GM21423 (cell line): ENCODE results near the gene IPPK.
"Not testable (repeated sequence)": the region's sequence is repeated elsewhere in the genome, so short reads cannot be mapped to it uniquely, and the experiment has no call there.

ENCODE experiments used
- ATAC-seq: cut with Tn5 transposase; IDR thresholded peaks from one replicate; pipeline ENCODE4 v1.9.1; 2021; ENCODE audit warnings: mild to moderate bottlenecking, moderate library complexity; ENCODE audit not compliant: unreplicated experiment

IPPK gene

DNA sequence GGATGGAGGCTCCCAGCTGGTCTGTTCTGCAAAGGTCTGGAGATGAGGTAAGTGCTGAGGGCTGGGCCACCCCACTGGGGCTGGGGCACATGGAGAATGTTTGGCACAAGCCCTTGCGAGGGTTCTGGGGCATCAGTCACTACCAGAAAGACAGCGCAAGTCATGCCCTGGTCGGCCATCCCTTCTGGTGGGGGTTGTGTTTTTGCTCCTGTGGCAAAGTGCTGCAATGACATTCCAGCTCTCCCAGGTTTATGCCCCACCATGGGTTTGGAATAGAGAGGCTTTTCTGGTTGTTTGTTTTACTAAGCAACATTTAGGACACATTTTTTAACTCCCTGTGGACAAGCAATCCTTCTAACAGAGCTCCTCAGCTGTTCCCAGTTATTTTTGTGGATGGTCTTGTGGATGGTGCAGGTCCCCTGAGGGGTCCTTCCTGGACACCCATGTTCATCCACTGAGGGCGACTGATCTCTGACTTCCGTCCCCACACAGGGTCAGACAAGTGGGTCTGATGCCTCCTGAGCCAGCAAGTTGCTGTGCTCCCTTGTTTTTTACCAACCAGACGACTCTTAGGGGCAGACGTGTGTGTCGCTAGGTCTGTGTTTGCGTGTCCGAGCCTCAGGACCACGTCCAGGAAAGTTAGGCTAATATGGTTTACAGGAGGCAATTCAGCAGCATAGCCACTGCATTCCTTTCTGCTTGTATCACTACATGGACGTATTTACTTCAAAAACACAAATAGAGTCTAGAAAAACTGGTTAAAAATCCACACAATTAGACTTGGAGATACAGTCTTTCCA is 69.3 kb downstream of the IPPK start:
- ATAC-seq: no peak

DNA sequence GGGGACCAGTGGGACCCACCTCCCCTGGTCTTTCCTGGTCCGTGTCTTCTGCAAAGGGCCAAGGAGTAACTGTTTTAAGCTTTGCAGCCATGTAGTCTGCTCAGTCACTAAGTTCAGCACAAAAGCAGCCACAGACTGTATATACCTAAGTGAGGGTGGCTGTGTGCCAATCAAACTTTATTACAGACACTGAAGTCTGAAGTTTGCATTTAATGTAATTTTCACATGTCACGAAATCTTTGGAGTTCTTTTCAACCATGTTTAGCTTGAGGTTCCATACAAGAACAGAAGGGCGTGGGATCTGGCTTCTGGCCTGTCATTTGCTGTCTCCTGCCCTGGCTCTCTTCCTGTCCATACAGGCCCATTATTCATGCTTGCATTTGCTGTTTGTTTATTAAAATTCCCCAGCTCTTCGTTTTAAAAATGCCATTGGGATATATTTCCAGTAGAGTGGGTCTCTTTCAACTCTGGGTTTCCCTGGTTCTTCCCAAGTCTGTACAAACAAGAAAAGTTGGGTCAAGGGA is 69.9 kb downstream of the IPPK start:
- no peak for ATAC-seq

DNA sequence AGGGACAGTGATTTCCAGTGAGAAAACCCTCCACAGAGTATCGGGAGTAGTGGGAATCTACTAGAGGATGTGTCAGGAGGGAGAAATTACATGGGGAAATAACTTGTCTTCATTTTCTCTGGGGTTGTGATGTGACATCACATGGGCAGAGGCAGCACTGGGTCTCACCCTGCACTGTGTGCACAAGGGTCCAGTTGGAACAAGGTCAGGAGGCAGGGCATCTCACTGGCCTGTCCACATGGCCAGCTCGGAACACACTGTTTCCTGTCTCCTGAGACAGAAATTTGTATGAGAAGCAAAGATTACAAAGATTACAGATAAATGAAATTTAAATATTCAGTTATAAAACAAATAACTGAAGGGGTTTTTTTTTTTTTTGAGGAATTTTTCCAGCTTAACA is 71.5 kb downstream of the IPPK start:
- no peak for ATAC-seq

DNA sequence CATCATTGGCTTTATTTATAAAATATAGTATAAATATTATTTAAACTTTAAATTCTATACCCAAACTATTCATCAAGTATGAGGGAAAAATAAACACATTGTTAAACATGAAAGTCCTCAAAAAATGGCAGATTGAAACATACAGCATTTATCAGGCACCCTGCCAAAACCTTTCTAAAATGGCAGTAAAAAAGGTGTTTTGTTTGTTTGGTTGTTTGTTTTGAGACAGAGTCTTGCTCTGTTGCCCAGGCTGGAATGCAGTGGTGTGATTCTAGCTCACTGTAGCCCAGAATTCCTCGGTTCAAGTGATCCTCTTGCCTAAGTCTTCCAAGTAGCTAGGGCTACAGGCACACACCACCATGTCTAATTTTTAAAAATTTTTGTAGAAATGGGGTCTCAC is 74.0 kb downstream of the IPPK start:
- no peak for ATAC-seq

DNA sequence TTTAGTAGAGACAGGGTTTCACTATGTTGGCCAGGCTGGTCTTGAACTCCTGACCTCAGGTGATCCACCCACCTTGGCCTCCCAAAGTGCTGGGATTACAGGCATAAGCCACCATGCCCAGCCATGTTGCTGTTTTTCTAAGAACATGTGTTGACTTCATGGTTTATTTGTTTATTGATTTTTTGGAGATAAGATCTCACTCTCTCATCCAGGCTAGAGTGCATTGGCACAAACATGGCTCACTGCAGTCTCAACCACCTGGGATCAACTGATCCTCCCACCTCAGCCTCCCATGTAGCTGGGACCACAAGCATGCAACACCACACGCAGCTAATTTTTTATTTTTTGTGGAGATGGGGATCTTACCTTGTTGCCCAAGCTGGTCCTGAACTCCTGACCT is 74.9 kb downstream of the IPPK start:
- not testable (repeated sequence) for ATAC-seq

DNA sequence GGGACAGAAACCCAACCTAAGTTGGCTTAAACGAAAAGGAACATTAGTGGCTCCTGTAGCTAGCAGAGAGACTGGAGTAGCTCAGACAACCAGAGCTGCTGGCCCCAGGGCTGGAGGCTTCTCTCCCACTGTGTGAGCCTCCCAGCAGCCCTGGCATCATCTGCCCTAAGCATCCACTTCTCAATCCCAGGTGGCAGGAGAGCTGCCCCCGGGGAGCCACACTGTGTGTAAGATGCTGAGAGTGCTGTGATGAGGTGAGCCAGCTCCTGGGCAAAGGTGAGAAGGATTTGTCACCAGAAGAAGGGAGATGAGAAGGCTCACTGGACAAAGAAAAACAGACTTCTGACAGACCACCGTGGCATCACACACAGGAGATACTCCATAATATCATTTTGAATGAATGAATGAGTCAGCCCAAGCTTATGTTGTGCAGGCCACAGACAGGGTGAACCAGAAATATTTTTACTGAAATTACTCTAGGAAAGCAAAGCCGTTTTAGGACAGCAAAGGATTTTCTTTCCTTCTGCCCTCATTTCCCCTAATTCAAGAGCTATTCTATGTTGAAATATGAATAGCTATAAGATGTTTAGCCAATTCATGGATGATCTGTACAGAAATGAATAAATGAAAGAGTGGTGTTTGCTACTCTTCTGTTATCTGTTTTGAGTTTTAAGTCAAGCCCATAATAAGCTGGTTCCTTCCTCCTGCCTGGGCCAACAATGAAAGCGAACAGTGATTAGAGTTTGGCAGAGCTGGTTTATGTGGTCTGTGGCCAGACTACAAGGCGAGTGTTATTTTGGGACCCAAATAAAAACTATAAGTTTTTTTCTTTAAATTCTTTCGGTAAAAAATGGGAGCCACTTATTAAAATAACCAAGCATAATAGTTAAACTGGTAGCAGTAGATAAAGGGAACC is 76.7 kb downstream of the IPPK start:
- ATAC-seq: no peak

DNA sequence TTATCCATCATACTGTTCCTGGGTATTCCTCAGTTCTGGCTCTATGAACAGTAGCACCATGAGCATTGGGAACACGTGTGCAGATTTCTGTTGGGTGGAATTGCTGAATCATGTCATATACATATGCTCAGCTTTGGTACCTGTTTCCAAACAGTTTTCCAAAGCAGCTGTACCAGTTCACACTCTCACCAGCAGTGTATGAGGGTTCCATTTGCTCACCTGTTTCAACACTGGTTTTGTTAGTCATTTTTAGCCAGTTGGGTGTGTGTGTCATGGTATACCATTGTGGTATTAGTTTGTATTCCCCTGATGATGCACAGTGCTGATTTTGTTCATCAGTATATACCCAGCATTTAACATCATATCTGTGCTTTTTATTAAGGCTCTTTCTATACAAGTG is 77.4 kb downstream of the IPPK start:
- no peak for ATAC-seq

DNA sequence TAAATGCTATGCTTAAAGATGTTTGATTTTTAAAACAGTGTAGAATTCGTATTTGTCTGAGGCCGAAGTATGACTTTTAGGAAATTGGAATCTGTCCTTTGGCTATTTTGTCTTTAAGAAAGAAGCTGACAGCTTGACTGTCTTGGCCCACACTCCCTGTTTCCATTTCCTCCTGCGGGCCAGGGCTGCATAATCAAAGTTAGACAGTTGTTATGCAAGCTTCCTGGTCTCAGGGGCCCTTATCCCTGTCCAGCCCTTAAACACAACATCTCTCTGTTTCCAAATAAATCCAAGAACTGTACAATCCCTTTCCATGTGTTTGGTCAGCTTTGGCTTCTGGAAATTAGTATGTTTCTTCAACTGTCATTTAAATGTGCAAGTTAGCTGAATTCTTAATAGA is 79.6 kb downstream of the IPPK start:
- no peak for ATAC-seq

DNA sequence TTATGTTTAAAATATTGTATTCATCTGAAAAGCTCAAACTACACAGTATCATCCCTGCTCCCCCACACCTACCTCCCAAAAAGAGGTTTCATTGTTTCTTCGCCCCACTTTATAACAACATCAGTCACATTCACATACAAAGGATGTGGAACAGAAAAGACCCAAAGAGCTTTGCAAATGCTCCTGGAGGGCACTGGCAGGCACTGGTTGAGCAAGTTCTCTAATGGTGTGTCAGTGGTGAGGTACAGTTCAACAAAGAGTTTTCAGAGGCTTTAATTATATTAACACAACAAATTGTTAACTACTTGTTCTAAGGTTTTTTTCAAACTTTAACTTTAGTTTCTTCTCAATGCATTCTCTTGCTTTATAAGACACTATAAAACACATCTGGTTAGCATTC is 80.0 kb downstream of the IPPK start:
- ATAC-seq: no peak

DNA sequence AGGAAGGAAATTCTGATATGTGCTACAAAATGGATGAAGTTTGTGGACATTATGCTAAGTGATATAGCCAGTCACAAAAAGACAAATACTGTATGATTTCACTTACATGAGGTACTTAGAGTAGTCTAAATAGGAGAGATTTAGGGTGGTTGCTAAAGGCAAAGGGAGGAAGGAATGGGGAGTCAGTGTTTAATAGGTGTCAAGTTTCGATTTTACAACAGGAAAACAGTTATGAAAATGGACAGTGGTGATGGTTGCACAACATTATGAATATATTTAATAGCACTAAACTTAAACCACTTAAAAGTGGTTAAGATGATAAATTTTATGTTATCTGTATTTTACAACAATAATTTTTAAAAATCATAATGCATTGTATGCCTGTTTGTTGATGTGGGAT is 93.8 kb downstream of the IPPK start:
- no peak for ATAC-seq

DNA sequence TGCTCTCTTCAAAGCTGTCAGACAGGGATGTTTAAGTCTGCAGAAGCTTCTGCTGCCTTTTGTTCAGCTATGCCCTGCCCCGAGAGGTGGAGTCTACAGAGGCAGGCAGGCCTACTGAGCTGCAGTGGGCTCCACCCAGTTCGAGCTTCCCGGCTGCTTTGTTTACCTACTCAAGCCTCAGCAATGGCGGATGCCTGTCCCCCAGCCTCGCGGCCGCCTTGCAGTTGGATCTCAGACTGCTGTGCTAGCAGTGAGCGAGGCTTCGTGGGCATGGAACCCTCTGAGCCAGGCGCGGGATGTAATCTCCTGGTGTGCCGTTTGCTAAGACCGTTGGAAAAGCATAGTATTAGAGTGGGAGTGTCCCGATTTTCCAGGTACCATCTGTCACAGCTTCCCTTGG is 96.3 kb downstream of the IPPK start:
- ATAC-seq: not testable (repeated sequence)

DNA sequence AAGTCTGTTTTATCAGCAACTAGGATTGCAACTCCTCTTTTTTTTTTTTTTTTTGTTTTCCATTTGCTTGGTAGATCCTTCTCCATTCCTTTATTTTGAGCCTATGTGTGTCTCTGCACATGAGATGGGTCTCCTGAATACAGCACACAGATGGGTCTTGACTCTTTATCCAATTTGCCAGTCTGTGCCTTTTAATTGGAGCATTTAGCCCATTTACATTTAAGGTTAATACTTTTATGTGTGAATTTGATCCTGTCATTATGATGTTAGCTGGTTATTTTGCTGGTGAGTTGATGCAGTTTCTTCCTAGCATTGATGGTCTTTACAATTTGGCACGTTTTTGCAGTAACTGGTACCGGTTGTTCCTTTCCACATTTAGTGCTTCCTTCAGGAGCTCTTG is 98.1 kb downstream of the IPPK start:
- ATAC-seq: not testable (repeated sequence)

DNA sequence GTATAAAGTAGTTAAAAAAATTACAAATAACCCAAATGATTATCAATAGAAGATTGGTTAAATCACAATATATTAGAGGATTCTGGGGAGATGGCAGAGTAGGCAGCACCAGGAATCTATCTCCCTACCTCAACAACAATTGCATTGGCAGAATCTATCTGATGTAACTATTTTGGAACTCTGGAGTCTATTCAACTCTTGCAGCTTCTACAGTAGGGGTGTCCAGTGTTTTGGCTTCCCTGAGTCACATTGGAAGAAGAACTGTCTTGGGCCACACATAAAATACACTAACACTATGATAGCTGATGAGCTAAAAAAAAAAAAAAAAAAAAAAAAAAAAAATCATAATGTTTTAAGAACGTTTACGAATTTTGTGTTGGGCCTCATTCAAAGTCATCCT is 104.9 kb downstream of the IPPK start:
- no peak for ATAC-seq

DNA sequence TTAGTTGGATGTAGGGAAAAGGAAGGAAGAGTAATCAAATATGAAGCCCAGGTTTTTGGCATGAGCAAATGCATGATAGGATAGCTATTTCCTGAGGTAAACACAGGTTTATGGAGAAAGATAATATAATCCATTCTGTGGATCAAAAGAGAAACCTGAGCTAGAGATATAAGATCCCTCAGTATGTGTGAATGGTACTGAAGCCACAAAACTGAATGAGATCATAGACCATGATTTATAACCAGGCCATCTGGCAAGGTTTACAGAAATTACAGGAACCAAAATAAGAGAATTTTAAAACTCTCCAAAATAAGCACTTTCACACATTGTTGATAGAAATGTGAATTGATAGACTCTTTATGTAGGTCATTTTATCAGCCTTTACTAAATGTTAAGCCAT is 105.4 kb downstream of the IPPK start:
- ATAC-seq: no peak
